Testis (tissue), 2 donors: ENCODE measurements around the gene MYH15.

Experiments
- POLR2A ChIP-seq: fragments of 450-650 bp; IDR thresholded peaks from one replicate; pipeline ENCODE4 v1.6.1; 2017; ENCODE audit warnings: antibody characterized with exemption, mild to moderate bottlenecking, moderate library complexity
- TF ChIP-seq, protein P1 (sequence below), 3 experiments: fragments of 450-650 bp in 2 of 3; fragments of 200-600 bp in 1 of 3; sonication (generic) in 1 of 3; IDR thresholded peaks; one replicate each; pipeline ENCODE4 v1.5.1; 2016 to 2019; ENCODE audit warnings: antibody characterized with exemption in 3 of 3, mild to moderate bottlenecking in 2 of 3, moderate library complexity in 1 of 3

DNA sequence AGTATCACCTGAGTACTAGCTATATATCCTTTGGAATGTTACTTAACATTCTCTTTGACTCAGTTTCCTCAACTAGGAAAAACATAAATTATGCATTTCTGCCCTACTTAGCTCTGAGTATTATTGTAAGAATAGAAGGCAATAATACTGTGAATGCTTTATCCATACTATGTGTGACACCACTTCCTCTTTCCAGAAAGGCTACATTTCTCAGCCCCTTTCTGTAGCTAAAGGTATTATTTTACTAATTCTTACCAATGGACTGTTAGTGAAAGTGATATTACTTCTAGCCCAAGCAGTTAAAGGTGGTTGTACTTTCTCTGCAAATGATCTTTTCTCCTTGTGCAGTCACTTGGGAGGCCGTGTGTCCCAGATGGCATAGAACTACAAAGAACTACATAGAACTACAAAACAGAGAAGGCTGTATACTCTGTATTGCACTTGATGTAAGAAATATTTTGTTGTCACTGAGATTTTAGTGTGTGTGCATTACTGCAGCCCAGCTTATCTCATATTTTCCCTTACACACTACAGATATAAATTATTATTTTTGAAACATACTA, 35.1 kb downstream of the MYH15 start:
- TF ChIP-seq, protein P1, sequence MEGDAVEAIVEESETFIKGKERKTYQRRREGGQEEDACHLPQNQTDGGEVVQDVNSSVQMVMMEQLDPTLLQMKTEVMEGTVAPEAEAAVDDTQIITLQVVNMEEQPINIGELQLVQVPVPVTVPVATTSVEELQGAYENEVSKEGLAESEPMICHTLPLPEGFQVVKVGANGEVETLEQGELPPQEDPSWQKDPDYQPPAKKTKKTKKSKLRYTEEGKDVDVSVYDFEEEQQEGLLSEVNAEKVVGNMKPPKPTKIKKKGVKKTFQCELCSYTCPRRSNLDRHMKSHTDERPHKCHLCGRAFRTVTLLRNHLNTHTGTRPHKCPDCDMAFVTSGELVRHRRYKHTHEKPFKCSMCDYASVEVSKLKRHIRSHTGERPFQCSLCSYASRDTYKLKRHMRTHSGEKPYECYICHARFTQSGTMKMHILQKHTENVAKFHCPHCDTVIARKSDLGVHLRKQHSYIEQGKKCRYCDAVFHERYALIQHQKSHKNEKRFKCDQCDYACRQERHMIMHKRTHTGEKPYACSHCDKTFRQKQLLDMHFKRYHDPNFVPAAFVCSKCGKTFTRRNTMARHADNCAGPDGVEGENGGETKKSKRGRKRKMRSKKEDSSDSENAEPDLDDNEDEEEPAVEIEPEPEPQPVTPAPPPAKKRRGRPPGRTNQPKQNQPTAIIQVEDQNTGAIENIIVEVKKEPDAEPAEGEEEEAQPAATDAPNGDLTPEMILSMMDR (IDR thresholded peaks at IDR 0.05): no peak
- TF ChIP-seq POLR2A: no peak
